ENCODE data around the gene CYP26B1.

The CYP26B1 gene

GRCh38 chr2:72115110-72116080, 32.3 kb downstream of the CYP26B1 start:
- Histone ChIP-seq H3K9ac (ENCODE audit: low read length in 2 of 2) (no peak overlapping the region), H3K27ac (ENCODE audit: low read length) (no peak overlapping the region)

GRCh38 chr2:72114693-72115051, 33.0 kb downstream of the CYP26B1 start:
- H3K9me3 ChIP-seq (ENCODE audit: control insufficient read depth in 2 of 2, low read length in 2 of 2), result no peaks in the 10 kb centered on the region
- peaks cover 2 to 3% of the 10 kb centered on the region in 2 donors for H3K27me3 ChIP-seq (ENCODE audit: control insufficient read depth in 1 of 2, insufficient read depth in 2 of 2, low read length in 2 of 2)
- no peak overlapping the region for H3K27ac ChIP-seq (ENCODE audit: low read length)
- H3K9ac ChIP-seq (ENCODE audit: low read length in 2 of 2), result no peak overlapping the region
- H3K36me3 ChIP-seq (ENCODE audit: control insufficient read depth in 2 of 2, insufficient read depth in 2 of 2, low read length in 2 of 2), result no peaks in the 10 kb centered on the region
- H3K4me1 ChIP-seq (ENCODE audit: control insufficient read depth, insufficient read depth, low read length), result peaks cover 4% of the 10 kb centered on the region
- no peak overlapping the region for H3K4me3 ChIP-seq (ENCODE audit: low read length in 2 of 2)

More at GRCh38 chr2:72115110-72116080, 32.3 kb downstream of the CYP26B1 start:
- Histone ChIP-seq H3K36me3 (ENCODE audit: control insufficient read depth in 2 of 2, insufficient read depth in 2 of 2, low read length in 2 of 2) (no peaks in the 10 kb centered on the region), H3K4me1 (ENCODE audit: control insufficient read depth, insufficient read depth, low read length) (peaks cover 4% of the 10 kb centered on the region), H3K27me3 (ENCODE audit: control insufficient read depth in 1 of 2, insufficient read depth in 2 of 2, low read length in 2 of 2) (peaks cover 0 to 2% of the 10 kb centered on the region in 2 donors), H3K9me3 (ENCODE audit: control insufficient read depth in 2 of 2, low read length in 2 of 2) (no peaks in the 10 kb centered on the region), H3K4me3 (ENCODE audit: low read length in 2 of 2) (no peak overlapping the region)

DNA sequence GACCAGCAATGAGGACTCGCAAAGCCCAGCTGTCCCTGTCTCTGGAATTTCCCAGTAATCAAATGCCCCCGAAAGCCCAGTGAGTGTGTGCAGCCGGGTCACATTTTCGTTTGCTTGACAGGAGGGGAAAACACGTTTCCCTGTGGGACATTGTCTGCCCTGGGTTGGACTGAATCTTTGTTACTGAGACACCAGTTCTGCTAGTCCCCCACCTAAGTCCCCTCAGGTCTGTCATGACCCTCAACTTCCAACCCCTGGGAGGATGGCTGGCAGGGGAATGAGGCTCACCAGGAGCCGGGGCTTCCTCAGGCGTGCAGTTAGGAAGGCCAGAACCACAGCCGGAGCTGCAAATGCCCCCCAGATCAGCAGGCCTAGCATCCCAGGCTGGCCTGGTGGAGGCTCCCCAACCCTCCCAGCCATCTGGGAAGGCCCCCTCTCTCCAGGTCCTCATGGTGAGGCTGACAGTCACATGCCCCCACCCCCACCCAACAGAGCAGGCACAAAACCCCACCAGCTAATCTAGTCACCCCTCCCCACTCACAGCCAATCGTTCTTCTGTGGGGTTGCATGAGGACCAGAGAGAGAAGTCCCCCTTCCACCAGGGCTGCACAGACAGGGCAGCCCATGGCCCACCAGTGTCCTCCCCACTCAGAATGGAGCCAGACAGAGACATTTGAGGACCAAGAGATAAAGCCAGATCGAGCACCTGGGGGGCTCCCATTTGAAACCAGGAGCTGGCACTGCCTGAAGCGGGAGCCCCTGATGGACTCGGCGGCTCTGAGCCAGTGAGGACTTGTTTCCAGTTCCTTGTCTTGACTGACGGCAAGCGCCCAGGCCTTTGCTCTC, 33.6 kb downstream of the CYP26B1 start:
- H3K36me3 ChIP-seq (ENCODE audit: control insufficient read depth in 2 of 2, insufficient read depth in 2 of 2, low read length in 2 of 2), result no peaks in the 10 kb centered on the region
- no peak overlapping the region for H3K27ac ChIP-seq (ENCODE audit: low read length)
- H3K4me1 ChIP-seq (ENCODE audit: control insufficient read depth, insufficient read depth, low read length), result peaks cover 4% of the 10 kb centered on the region
- no peaks in the 10 kb centered on the region for H3K9me3 ChIP-seq (ENCODE audit: control insufficient read depth in 2 of 2, low read length in 2 of 2)
- H3K9ac ChIP-seq (ENCODE audit: low read length in 2 of 2), result no peak overlapping the region
- peaks cover 2 to 3% of the 10 kb centered on the region in 2 donors for H3K27me3 ChIP-seq (ENCODE audit: control insufficient read depth in 1 of 2, insufficient read depth in 2 of 2, low read length in 2 of 2)
- no peak overlapping the region for H3K4me3 ChIP-seq (ENCODE audit: low read length in 2 of 2)

- Histone ChIP-seq H3K9me3 (ENCODE audit: control insufficient read depth in 2 of 2, low read length in 2 of 2) (no peaks in the 10 kb centered on the region), H3K4me1 (ENCODE audit: control insufficient read depth, insufficient read depth, low read length) (peaks cover 4% of the 10 kb centered on the region), H3K4me3 (ENCODE audit: low read length in 2 of 2) (no peak overlapping the region), H3K27ac (ENCODE audit: low read length) (no peak overlapping the region), H3K27me3 (ENCODE audit: control insufficient read depth in 1 of 2, insufficient read depth in 2 of 2, low read length in 2 of 2) (peaks cover 2 to 3% of the 10 kb centered on the region in 2 donors), H3K36me3 (ENCODE audit: control insufficient read depth in 2 of 2, insufficient read depth in 2 of 2, low read length in 2 of 2) (no peaks in the 10 kb centered on the region), H3K9ac (ENCODE audit: low read length in 2 of 2) (no peak overlapping the region)
These were observed 34.4 kb downstream of the CYP26B1 start for GRCh38 chr2:72112981-72113846.

DNA sequence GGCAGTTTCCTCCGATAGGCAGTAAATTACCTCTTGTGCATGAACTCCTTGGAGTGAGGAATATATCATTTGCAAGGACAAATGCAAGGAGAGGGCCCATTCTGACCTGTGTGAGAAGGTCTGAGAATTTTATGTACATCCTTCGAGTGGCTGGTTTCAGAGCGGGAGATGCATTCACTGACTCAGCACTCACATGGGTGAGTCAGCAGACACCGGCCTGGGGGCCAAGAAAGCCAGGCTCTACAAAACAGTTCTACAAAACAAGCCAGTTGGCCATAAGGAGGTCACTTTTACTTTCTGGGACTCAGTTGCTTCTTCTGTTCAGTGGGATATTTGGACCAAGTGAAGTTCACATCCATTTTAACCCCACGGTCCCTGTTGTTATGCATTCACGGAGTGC, 35.3 kb downstream of the CYP26B1 start:
- no peak overlapping the region for H3K4me3 ChIP-seq (ENCODE audit: low read length in 2 of 2)
- peaks cover 2 to 3% of the 10 kb centered on the region in 2 donors for H3K27me3 ChIP-seq (ENCODE audit: control insufficient read depth in 1 of 2, insufficient read depth in 2 of 2, low read length in 2 of 2)
- H3K9ac ChIP-seq (ENCODE audit: low read length in 2 of 2), result no peak overlapping the region
- H3K27ac ChIP-seq (ENCODE audit: low read length), result no peak overlapping the region
- no peaks in the 10 kb centered on the region for H3K9me3 ChIP-seq (ENCODE audit: control insufficient read depth in 2 of 2, low read length in 2 of 2)
- no peaks in the 10 kb centered on the region for H3K36me3 ChIP-seq (ENCODE audit: control insufficient read depth in 2 of 2, insufficient read depth in 2 of 2, low read length in 2 of 2)
- peaks cover 4% of the 10 kb centered on the region for H3K4me1 ChIP-seq (ENCODE audit: control insufficient read depth, insufficient read depth, low read length)

GRCh38 chr2:72111061-72111460, 36.6 kb downstream of the CYP26B1 start:
- Histone ChIP-seq H3K4me3 (ENCODE audit: low read length in 2 of 2) (no peak overlapping the region), H3K9me3 (ENCODE audit: control insufficient read depth in 2 of 2, low read length in 2 of 2) (no peaks in the 10 kb centered on the region), H3K4me1 (ENCODE audit: control insufficient read depth, insufficient read depth, low read length) (peaks cover 4% of the 10 kb centered on the region), H3K36me3 (ENCODE audit: control insufficient read depth in 2 of 2, insufficient read depth in 2 of 2, low read length in 2 of 2) (no peaks in the 10 kb centered on the region), H3K27me3 (ENCODE audit: control insufficient read depth in 1 of 2, insufficient read depth in 2 of 2, low read length in 2 of 2) (peaks cover 3% of the 10 kb centered on the region in 2 donors), H3K27ac (ENCODE audit: low read length) (no peak overlapping the region), H3K9ac (ENCODE audit: low read length in 2 of 2) (no peak overlapping the region)

- H3K4me1 ChIP-seq (ENCODE audit: control insufficient read depth, insufficient read depth, low read length), result no peaks in the 10 kb centered on the region
- H3K36me3 ChIP-seq (ENCODE audit: control insufficient read depth in 2 of 2, insufficient read depth in 2 of 2, low read length in 2 of 2), result no peaks in the 10 kb centered on the region
- no peak overlapping the region for H3K27ac ChIP-seq (ENCODE audit: low read length)
- H3K4me3 ChIP-seq (ENCODE audit: low read length in 2 of 2), result no peak overlapping the region
- H3K9ac ChIP-seq (ENCODE audit: low read length in 2 of 2), result no peak overlapping the region
- peaks cover 3 to 8% of the 10 kb centered on the region in 2 donors for H3K27me3 ChIP-seq (ENCODE audit: control insufficient read depth in 1 of 2, insufficient read depth in 2 of 2, low read length in 2 of 2)
- H3K9me3 ChIP-seq (ENCODE audit: control insufficient read depth in 2 of 2, low read length in 2 of 2), result no peaks in the 10 kb centered on the region
These were observed 37.8 kb downstream of the CYP26B1 start for GRCh38 chr2:72109904-72110303.

DNA sequence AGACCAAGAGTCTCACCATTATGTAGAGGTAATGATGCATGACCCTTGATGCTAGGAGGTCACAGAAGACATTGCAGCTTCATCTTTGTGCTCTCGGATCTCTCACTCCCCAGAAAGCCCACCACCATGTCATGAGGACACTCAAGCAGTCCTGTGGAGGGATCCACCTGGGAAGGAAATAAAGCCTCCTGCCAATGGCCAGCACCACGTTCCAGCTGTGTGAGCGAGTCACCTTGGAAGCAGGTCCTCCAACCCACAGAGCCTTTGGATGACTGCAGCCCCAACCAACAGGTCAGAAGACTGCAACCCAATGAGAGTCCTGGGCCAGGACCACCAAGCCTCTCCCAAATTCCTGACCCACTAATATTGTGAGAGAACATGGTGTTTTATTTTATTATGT, 38.4 kb downstream of the CYP26B1 start:
- Histone ChIP-seq H3K27ac (ENCODE audit: low read length) (no peak overlapping the region), H3K27me3 (ENCODE audit: control insufficient read depth in 1 of 2, insufficient read depth in 2 of 2, low read length in 2 of 2) (peaks cover 3 to 8% of the 10 kb centered on the region in 2 donors), H3K4me1 (ENCODE audit: control insufficient read depth, insufficient read depth, low read length) (no peaks in the 10 kb centered on the region), H3K36me3 (ENCODE audit: control insufficient read depth in 2 of 2, insufficient read depth in 2 of 2, low read length in 2 of 2) (no peaks in the 10 kb centered on the region), H3K4me3 (ENCODE audit: low read length in 2 of 2) (no peak overlapping the region), H3K9me3 (ENCODE audit: control insufficient read depth in 2 of 2, low read length in 2 of 2) (no peaks in the 10 kb centered on the region), H3K9ac (ENCODE audit: low read length in 2 of 2) (no peak overlapping the region)

- no peak overlapping the region for H3K9ac ChIP-seq (ENCODE audit: low read length in 2 of 2)
- H3K27me3 ChIP-seq (ENCODE audit: control insufficient read depth in 1 of 2, insufficient read depth in 2 of 2, low read length in 2 of 2), result peaks cover 3 to 13% of the 10 kb centered on the region in 2 donors
These were observed 39.5 kb downstream of the CYP26B1 start for GRCh38 chr2:72108121-72108520.

DNA sequence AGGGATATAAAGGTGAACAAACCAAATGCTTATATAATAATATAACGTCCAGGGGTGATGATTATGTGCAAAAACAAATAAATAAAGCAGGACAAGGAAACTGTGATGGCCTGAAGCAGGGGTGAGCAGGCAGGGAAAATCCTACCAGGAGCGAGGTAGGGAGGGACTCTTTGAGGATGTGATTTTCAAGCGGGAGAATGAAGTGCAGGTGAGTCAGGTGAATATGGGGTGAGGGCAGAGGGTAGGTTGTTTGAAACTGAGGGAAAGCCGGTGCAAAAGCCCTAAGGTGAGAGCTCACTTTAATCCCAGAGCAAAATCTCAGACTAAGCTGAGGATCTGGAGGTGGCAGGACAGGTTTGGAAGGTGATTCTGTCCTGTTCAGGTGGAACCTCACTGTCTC, 40.7 kb downstream of the CYP26B1 start:
- no peaks in the 10 kb centered on the region for H3K9me3 ChIP-seq (ENCODE audit: control insufficient read depth in 2 of 2, low read length in 2 of 2)
- no peak overlapping the region for H3K9ac ChIP-seq (ENCODE audit: low read length in 2 of 2)
- no peak overlapping the region for H3K4me3 ChIP-seq (ENCODE audit: low read length in 2 of 2)
- H3K4me1 ChIP-seq (ENCODE audit: control insufficient read depth, insufficient read depth, low read length), result no peaks in the 10 kb centered on the region
- no peak overlapping the region for H3K27ac ChIP-seq (ENCODE audit: low read length)
- no peaks in the 10 kb centered on the region for H3K36me3 ChIP-seq (ENCODE audit: control insufficient read depth in 2 of 2, insufficient read depth in 2 of 2, low read length in 2 of 2)
- H3K27me3 ChIP-seq (ENCODE audit: control insufficient read depth in 1 of 2, insufficient read depth in 2 of 2, low read length in 2 of 2), result peaks cover 3 to 14% of the 10 kb centered on the region in 2 donors

More at GRCh38 chr2:72108121-72108520, 39.5 kb downstream of the CYP26B1 start:
- no peaks in the 10 kb centered on the region for H3K9me3 ChIP-seq (ENCODE audit: control insufficient read depth in 2 of 2, low read length in 2 of 2)
- no peak overlapping the region for H3K27ac ChIP-seq (ENCODE audit: low read length)
- H3K4me3 ChIP-seq (ENCODE audit: low read length in 2 of 2), result no peak overlapping the region
- H3K36me3 ChIP-seq (ENCODE audit: control insufficient read depth in 2 of 2, insufficient read depth in 2 of 2, low read length in 2 of 2), result no peaks in the 10 kb centered on the region
- no peaks in the 10 kb centered on the region for H3K4me1 ChIP-seq (ENCODE audit: control insufficient read depth, insufficient read depth, low read length)
